ENCODE measurements around the gene KIAA0040.

KIAA0040 gene

GRCh38 chr1:175145899-175146528 is 46.6 kb downstream of the KIAA0040 start:
- no peak for FAIRE-seq
- DNase-seq (ENCODE audit: insufficient read length, low spot score), result no peak

DNA sequence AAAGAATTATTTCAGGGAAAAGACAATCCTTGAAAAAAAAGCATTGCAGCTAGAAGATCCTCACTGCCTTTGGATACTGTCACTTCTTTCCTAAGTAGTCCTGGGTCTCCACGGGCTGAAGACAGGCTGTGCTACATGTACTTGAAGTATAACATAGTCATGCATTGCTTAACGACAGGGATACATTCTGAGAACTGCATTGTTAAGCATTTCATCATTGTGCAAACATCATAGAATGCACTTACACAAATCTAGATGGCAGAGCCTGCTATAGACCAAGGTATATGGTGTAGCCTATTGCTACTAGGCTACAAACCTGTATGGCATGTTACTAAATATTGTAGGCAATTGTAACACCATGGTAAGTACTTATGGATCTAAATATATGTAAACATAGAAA is 54.0 kb downstream of the KIAA0040 start:
- no peak for DNase-seq (ENCODE audit: insufficient read length, low spot score)
- no peak for FAIRE-seq

DNA sequence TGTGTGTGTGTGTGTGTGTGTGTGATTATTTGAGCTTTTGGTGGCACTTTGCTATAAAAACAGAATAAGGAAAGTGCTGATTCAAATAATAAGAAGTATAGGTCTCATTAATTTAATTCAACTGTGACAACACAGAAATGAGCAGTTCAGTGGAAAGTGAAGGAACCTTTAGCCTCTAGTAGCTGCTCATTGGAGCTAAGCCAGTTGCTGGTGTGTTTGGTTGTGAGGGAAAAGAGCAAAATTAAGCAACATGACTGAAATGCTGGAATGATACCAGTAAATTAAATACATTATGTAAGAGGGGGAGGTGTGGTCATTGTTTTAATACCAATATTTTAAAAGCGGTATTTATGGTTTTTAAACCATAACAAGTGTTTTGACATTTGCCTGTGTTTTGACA is 55.2 kb downstream of the KIAA0040 start:
- FAIRE-seq (no peak), DNase-seq (ENCODE audit: insufficient read length, low spot score) (no peak)

DNA sequence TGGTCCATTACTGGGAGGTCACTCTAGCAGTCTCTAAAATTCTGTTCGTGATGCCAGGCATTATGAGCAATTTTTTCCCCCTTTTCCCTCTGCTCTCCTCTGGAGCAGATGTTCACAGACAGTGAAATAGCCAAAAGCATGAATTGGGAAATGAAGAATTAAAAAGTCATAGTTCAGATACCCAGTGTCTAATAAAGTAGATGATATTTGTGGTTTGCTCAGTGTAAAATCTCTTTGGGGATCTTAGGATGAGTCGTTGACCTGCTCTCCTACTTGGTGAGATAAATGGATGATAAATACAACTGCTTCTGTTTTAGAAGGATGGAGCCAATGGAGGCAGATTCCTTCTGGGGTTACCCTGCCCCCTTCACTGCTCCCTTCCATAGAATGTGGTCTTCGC is 56.3 kb downstream of the KIAA0040 start:
- FAIRE-seq, result no peak

DNA sequence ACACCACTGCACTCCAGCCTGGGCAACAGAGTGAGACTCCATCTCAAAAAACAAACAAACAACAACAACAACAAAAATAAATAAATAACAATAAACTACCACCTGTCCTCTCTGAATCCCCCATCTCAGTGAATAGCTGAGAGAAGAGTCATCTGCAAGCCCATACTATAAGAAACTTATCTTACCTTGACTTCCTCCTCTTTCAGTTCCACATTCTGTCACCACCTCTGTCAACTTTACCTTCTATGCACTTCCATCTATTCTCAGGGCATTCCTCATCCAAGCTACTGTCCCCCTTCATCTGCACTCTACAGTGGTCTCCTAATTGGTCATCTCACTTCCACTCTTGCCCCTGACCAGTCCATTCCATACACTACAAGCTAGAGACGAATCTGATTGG is 58.1 kb downstream of the KIAA0040 start:
- FAIRE-seq (no peak), DNase-seq (ENCODE audit: insufficient read length, low spot score) (no peak)

More for the DNA sequence above, 56.3 kb downstream of the KIAA0040 start:
- no peak for DNase-seq (ENCODE audit: insufficient read length, low spot score)

- no peak for DNase-seq (ENCODE audit: insufficient read length, low spot score)
- FAIRE-seq, result no peak
These were observed 58.7 kb downstream of the KIAA0040 start for GRCh38 chr1:175133673-175134435.

DNA sequence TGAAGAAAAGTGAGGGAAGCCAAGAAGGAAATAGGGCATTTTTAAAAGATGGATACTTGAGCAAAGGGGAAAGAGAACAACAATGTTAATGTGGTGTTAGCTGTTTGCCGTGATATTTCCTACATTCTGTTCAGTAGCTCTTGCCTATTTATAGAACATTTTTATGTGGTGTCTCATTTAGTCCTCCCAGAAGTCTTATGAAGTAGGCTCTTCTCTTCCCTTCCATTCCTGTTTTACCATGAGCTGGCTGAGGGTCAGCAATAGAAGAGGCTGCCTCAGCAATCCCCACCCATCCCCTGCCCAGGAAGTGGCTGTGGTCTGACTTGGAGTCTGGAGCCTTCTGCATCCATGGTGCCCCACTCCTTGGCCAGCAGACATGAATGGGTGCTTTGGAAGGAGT is 60.1 kb downstream of the KIAA0040 start:
- no peak for FAIRE-seq
- no peak for DNase-seq (ENCODE audit: insufficient read length, low spot score)

DNA sequence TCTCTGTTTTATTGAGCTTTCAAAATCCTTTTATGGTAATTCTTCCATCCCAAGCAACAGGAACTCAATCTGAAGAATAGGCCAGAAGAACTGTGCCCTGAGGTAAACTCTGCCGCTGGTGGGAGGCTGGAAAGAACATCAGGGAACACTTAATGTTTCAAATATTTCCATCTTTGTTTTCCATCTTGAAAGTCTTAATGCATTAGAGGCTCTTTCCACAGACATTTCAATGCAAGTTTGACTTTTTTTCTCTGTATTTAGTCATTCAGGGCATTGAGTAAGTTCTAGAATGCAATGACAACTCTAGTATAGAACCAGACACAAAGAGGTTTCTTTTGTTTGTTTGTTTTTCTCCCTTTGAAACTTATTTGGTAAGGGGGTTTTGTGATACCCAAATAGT is 61.5 kb downstream of the KIAA0040 start:
- DNase-seq (ENCODE audit: insufficient read length, low spot score), result no peak
- no peak for FAIRE-seq

- DNase-seq (ENCODE audit: insufficient read length, low spot score) (no peak), FAIRE-seq (no peak)
These were observed 61.9 kb downstream of the KIAA0040 start for GRCh38 chr1:175130649-175131045.

- no peak for DNase-seq (ENCODE audit: insufficient read length, low spot score)
These were observed 62.5 kb downstream of the KIAA0040 start for GRCh38 chr1:175129997-175130648.

DNA sequence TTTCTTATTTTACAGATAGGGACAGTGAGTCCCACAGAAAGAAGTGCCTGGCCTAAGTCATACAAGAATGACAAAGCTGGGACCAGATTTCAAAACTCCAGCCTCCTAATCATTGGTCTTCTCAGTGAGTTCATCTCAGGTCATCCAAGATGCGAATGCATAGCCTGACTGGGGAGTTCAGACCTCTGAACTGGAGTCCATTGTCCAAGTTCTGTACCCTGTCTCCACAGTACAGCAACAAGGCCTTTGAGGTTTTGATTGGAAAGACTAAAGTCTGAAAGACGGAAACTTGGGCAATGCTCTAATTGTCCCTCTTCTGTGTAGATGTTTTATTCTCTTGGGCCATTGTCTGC is 63.0 kb downstream of the KIAA0040 start:
- FAIRE-seq, result no peak
- DNase-seq (ENCODE audit: insufficient read length, low spot score), result no peak

More at GRCh38 chr1:175129997-175130648, 62.5 kb downstream of the KIAA0040 start:
- no peak for FAIRE-seq

DNA sequence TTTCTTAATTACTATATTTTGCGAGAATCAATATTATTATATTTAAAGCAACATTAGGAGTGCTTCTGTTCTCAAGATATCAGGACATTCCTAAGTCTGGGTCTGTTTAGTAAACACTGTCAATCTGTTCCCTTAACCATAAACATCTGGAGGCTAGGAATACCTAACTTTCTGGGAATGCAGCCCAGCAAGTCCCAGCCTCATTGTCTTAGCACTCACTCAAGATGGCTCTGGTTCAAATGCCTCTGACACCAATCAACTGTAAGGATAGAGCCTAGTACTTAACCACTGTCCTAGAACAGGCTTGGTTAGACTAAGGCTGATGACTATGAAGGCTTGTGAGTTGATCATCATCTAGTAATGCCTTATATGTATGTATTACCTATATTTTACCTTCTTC is 63.4 kb downstream of the KIAA0040 start:
- FAIRE-seq (no peak), DNase-seq (ENCODE audit: insufficient read length, low spot score) (no peak)

- FAIRE-seq (no peak), DNase-seq (ENCODE audit: insufficient read length, low spot score) (no peak)
These were observed 64.1 kb downstream of the KIAA0040 start for GRCh38 chr1:175128523-175128922.

- no peak for FAIRE-seq
- no peak for DNase-seq (ENCODE audit: insufficient read length, low spot score)
These were observed 65.0 kb downstream of the KIAA0040 start for GRCh38 chr1:175127565-175127964.

DNA sequence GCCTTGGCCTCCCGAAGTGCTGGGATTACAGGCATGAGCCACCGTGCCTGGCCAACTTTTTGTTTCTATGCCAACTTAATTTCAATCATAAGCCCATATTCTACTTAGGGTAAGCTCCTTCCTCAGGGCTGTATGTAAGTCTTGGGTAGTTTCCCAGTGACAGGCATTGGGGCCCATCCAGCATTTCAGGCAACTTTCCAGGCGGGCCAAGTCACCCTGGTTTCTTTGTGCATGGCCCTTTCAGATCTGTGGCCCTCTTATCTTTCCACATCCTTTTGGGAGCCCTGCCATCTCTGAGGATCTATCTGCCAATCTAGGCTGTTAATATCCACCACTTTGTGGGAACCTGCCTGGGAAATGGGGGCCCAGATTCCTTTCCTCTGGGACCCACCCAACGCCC is 66.2 kb downstream of the KIAA0040 start:
- FAIRE-seq (no peak), DNase-seq (ENCODE audit: insufficient read length, low spot score) (no peak)

DNA sequence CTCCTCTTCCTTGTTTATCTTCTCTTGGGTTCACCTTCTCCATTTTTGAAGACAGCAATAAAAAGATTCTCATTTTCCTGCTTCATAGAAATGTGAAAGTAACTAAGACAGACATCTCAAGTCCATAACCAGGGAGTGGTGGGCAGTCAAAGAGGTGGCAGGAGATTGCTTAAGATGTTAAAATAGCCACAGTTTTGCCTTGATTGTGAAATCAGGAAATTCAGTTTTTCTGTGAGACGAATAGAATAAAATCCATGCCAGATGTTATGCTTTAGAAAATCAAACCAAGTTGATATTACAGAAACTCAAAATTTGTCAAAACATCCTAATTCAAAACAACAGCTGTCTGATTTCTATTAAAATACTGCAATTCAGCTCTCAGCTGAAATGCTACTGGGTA is 67.7 kb downstream of the KIAA0040 start:
- no peak for DNase-seq (ENCODE audit: insufficient read length, low spot score)
- no peak for FAIRE-seq

- DNase-seq (ENCODE audit: insufficient read length, low spot score), result no peak
- FAIRE-seq, result no peak
These were observed 72.1 kb downstream of the KIAA0040 start for GRCh38 chr1:175120511-175120910.

DNA sequence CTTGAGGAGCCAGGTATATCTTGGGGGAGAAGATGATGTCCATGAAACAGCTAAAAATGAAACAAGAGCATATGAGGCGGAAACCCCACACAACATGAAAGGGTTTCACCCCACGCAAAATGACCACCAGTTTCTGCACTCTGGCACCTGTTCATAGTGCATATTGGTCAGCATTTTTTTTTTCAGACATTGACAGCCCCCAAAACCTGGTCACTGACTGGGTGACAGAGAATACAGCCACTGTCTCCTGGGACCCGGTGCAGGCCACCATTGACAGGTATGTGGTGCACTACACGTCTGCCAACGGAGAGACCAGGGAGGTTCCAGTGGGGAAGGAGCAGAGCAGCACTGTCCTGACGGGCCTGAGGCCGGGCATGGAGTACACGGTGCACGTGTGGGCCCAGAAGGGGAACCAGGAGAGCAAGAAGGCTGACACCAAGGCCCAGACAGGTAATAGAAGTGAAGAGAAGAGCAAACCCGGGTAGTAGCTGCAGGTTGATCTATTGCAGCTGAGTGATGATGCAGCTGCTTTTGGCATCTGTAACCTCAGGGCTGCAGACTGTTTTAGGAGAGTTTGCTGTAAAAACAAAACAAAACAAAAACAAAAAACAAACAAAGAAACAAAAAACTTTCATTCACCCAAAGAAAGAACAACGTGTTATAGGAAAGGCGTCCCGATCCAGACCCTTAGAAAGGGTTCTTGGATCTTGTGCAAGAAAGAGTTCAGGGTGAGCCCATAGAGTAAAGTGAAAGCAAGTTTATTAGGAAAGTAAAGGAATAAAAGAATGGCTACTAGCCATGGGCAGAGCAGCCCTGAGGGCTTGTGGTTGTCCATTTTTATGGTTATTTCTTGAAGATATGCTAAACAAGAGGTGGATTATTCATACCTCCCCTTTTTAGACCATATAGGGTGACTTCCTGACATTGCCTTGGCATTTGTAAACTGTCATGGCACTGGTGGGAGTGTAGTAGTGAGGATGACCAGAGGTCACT is 73.9 kb downstream of the KIAA0040 start:
- DNase-seq (ENCODE audit: insufficient read length, low spot score) (no peak), FAIRE-seq (no peak)

DNA sequence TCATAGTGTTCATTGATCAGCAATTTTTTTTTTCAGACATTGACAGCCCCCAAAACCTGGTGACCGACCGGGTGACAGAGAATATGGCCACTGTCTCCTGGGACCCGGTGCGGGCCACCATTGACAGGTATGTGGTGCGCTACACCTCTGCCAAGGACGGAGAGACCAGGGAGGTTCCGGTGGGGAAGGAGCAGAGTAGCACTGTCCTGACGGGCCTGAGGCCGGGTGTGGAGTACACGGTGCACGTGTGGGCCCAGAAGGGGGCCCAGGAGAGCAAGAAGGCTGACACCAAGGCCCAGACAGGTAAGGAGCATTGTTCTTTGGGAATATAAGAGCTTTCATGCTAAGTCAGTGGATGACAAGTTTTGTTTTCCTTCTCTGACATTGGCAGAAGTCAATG is 75.7 kb downstream of the KIAA0040 start:
- DNase-seq (ENCODE audit: insufficient read length, low spot score) (no peak), FAIRE-seq (no peak)

- FAIRE-seq, result no peak
- DNase-seq (ENCODE audit: insufficient read length, low spot score), result no peak
These were observed 76.3 kb downstream of the KIAA0040 start for GRCh38 chr1:175116210-175116798.
